ENCODE data around the gene ROBO2. TPM values are rescaled to one million over a fixed set of nuclear protein-coding genes. Genes with fewer than 3 reads are reported as not detected.

The ROBO2 gene
- total RNA-seq, 1 donor from 2014 or later, result 0.79 TPM

DNA sequence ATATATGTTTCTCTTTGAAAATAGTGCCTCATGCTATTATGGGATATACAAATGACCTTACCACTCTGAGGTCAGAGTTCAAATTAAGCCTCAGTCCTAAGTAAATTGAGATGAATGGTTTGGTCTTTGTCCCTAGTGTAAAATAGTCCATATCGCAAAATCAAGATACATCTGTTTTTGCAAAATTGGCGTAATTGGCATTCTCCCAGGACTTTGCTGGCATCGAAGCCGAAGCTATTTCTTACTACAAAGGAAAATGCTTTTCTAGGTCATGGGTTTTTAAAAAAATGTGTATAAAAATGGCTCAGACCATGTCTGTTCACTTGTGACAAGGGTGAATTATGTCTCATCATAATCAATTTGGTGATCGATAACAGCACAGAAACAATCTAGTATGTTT, 25.9 kb downstream of the ROBO2 start:
- Histone ChIP-seq H3K27me3 (ENCODE audit: control insufficient read depth, insufficient read depth, low read length) (no peaks in the 10 kb centered on the region), H3K4me3 (ENCODE audit: low read depth, low read length) (no peak overlapping the region), H3K36me3 (ENCODE audit: control insufficient read depth, insufficient read depth, low read length) (no peaks in the 10 kb centered on the region)
- DNase-seq (ENCODE audit: low read depth) (no peak), FAIRE-seq (no peak)
- TF ChIP-seq CTCF (IDR thresholded peaks at IDR 0.05; ENCODE audit: insufficient read depth, low read length, severe bottlenecking), result no peak

DNA sequence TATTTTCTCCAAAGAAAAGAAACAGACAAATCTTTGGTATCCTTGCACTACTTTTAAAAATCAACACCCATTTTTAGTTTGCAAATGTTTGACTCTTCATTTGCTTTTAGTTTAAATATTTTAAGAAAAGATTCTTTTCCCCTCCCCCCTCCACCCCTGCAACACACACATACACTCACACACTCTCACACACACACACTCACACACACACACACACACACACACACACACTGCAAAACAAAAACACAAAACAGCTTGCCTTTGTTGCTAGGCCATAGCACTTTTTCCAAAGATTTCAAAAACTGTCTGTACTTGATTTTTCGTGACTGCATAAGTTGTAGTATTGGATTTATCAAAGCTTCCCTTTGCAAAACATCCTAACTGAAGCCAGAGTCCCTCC, 26.9 kb downstream of the ROBO2 start:
- H3K36me3 ChIP-seq (ENCODE audit: control insufficient read depth, insufficient read depth, low read length), result no peaks in the 10 kb centered on the region
- no peak for DNase-seq (ENCODE audit: low read depth)
- no peak for TF ChIP-seq CTCF (IDR thresholded peaks at IDR 0.05; ENCODE audit: insufficient read depth, low read length, severe bottlenecking)
- no peak for FAIRE-seq
- no peak overlapping the region for H3K4me3 ChIP-seq (ENCODE audit: low read depth, low read length)
- no peaks in the 10 kb centered on the region for H3K27me3 ChIP-seq (ENCODE audit: control insufficient read depth, insufficient read depth, low read length)

- Histone ChIP-seq H3K4me3 (ENCODE audit: low read depth, low read length) (no peak overlapping the region), H3K36me3 (ENCODE audit: control insufficient read depth, insufficient read depth, low read length) (no peaks in the 10 kb centered on the region), H3K27me3 (ENCODE audit: control insufficient read depth, insufficient read depth, low read length) (no peaks in the 10 kb centered on the region)
- FAIRE-seq (no peak), DNase-seq (ENCODE audit: low read depth) (no peak)
- TF ChIP-seq CTCF (IDR thresholded peaks at IDR 0.05; ENCODE audit: insufficient read depth, low read length, severe bottlenecking), result no peak
These were observed 28.9 kb downstream of the ROBO2 start for GRCh38 chr3:77068808-77069207.

GRCh38 chr3:77071364-77071763, 31.5 kb downstream of the ROBO2 start:
- FAIRE-seq (no peak), DNase-seq (ENCODE audit: low read depth) (no peak)
- H3K27me3 ChIP-seq (ENCODE audit: control insufficient read depth, insufficient read depth, low read length), result no peaks in the 10 kb centered on the region
- TF ChIP-seq CTCF (IDR thresholded peaks at IDR 0.05; ENCODE audit: insufficient read depth, low read length, severe bottlenecking), result no peak
- no peaks in the 10 kb centered on the region for H3K36me3 ChIP-seq (ENCODE audit: control insufficient read depth, insufficient read depth, low read length)
- no peak overlapping the region for H3K4me3 ChIP-seq (ENCODE audit: low read depth, low read length)

GRCh38 chr3:77071809-77072208, 31.9 kb downstream of the ROBO2 start:
- no peak for FAIRE-seq
- no peaks in the 10 kb centered on the region for H3K27me3 ChIP-seq (ENCODE audit: control insufficient read depth, insufficient read depth, low read length)

More at GRCh38 chr3:77071809-77072208, 31.9 kb downstream of the ROBO2 start:
- H3K4me3 ChIP-seq (ENCODE audit: low read depth, low read length), result no peak overlapping the region
- no peak for TF ChIP-seq CTCF (IDR thresholded peaks at IDR 0.05; ENCODE audit: insufficient read depth, low read length, severe bottlenecking)
- H3K36me3 ChIP-seq (ENCODE audit: control insufficient read depth, insufficient read depth, low read length), result no peaks in the 10 kb centered on the region
- DNase-seq (ENCODE audit: low read depth), result no peak
